Fibroblast of skin of left quadriceps (primary cell): ENCODE measurements around the gene PLOD1.
"Not testable (repeated sequence)": the region's sequence is repeated elsewhere in the genome, so short reads cannot be mapped to it uniquely, and the experiment has no call there.

Experiments
- DNase-seq, 2 experiments: peaks; one replicate each; pipeline ENCODE4 v3.0.0-alpha.2; 2013; ENCODE audit warnings: low read depth in 2 of 2

Gene PLOD1

DNA sequence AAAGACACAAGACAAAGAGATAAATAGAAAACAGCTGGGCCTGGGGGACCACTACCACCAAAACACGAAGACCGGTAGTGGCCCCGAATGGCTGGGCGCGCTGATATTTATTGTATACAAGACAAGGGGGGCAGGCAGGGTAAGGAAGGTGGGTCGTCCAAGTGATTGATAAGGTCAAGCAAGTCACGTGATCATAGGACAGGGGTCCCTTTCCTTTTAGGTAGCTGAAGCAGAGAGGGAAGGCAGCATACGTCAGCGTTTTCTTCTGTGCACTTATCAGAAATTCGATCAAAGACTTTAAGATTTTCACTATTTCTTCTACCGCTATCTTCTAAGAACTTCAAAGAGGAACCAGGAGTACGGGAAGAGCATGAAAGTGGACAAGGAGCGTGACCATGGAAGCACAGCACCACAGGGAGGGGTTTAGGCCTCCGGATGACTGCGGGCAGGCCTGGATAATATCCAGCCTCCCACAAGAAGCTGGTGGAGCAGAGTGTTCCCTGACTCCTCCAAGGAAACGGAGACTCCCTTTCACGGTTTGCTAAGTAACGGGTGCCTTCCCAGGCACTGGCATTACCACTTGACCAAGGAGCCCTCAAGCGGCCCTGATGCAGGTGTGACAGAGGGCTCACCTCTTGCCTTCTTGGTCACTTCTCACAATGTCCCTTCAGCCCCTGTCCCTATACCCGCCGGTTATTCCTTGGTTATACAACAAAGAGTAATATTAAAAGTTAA lies 21.9 kb upstream of the PLOD1 start:
- not testable (repeated sequence) for DNase-seq

- DNase-seq = no peak
Measured at GRCh38 chr1:11913291-11913690, 21.2 kb upstream of the PLOD1 start.

- no peak for DNase-seq
Measured at GRCh38 chr1:11914024-11914423, 20.5 kb upstream of the PLOD1 start.

- DNase-seq = no peak
Measured at GRCh38 chr1:11918799-11919519, 15.6 kb upstream of the PLOD1 start.

GRCh38 chr1:11919621-11920020 lies 14.9 kb upstream of the PLOD1 start:
- DNase-seq = no peak

GRCh38 chr1:11920239-11920903 lies 14.1 kb upstream of the PLOD1 start:
- no peak for DNase-seq

- DNase-seq = no peak
Measured at GRCh38 chr1:11921022-11921421, 13.5 kb upstream of the PLOD1 start.

DNA sequence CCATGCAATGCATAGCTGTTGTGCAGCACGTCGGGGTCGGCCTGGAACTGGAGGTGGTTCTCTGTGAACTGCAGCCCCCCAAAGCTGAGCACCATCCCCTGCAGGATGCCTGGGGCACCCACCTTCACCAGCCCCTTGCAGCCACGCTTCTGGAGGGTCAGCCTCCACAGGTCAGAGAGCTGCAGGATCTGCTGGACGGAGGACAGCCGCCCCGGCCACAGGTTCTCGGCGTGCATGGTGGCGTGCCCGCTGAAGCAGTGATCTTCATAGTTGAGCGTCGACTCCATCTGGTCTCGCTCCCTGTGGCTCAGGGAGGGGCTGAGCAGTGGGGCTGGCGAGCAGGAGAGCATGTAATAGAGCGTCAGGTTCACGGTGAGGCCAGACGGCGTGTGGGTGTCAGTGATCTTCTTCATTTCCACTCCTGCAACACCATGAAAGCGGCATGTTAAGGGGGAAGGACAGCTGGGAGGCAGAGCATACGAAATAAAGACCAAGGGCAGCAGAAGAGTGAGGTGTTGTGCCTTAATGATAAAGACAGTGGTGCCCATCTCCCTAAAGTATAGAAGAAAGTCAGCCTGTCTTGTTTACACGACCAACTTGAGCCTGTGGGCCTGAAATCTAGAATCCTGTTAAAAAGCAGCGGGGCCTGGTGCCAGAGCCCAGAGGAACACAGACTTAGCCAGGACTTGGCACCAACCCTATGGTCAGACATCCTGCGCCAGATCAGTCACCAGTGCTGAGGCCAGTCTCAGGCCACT lies 11.3 kb upstream of the PLOD1 start:
- DNase-seq = no peak

- no peak for DNase-seq
Measured at GRCh38 chr1:11923827-11924113, 10.7 kb upstream of the PLOD1 start.

DNA sequence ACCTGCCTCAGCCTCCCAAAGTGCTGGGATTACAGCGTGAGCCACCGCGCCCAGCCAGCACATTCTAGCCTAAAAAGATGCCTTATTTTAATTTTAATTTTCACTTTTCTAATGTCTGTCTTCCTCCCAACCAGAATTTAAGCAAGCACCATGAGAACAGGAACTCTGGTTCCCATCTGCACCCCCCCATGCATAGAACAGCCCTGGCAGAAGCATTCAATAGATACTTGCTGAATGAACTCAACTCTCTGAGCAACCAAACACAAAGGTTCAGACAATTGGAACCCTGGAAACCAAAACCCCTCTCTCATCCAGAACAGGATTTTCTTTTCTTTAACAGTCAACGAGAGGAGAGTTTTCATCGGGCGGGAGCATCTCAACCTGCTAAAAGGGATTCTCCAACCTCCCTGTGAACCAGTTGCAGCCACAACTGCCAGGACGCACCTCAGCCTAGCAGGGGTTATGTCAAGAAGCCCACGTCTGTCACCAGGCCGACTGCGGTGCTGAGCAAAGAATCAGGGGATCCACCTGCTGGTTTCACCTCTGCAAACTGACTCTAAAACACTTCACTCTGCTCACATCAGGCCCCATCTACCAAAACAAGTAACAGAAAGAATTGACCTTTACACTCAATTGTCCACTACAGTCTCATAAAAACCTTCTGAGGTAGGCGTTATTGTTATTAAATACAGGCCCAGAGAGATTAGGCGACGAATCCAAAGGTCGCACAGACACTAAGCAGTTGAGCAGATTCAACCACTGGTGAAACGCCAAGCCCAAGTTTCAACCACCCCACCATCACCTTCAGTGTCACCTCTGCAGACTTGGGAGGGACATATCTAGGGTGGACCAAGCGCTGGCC lies 10.0 kb upstream of the PLOD1 start:
- no peak for DNase-seq

DNA sequence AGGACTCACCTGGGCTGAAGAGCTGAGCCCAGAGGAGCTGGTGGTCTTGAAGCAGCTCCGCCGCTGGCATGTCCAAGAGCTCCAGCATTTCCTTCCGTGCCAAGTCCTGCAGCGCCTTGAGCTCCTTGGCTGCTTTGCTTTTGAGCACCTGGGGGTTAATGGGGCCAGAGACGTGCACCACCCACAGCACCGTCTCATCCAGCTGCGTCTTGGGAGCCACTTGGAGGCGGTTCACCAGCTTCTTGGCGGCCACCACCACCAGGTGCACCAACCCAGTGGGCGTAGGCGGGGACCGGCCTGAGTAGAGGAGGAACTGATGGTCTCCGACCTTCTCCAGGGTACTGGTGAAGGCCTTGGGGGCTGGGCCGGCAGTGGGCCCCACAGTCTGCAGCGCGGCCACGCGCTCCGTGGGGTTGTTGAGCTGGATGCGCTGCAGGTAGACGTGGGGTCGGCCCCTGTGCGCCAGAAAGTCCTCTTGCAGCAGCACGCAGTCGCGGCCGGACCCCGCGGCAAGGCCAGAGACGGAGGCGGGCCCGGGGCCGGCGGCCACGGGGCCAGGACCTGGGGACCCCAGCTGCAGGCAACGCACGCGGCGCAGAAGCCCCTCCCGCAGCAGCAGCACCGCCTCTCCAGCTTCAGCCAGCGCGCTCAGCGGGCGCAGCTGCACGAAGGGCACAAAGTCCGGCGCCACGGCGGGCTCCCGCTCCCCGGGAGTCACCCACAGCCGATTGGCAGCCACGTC lies 9.2 kb upstream of the PLOD1 start:
- not testable (repeated sequence) for DNase-seq

GRCh38 chr1:11925938-11926292 lies 8.6 kb upstream of the PLOD1 start:
- DNase-seq = no peak

DNA sequence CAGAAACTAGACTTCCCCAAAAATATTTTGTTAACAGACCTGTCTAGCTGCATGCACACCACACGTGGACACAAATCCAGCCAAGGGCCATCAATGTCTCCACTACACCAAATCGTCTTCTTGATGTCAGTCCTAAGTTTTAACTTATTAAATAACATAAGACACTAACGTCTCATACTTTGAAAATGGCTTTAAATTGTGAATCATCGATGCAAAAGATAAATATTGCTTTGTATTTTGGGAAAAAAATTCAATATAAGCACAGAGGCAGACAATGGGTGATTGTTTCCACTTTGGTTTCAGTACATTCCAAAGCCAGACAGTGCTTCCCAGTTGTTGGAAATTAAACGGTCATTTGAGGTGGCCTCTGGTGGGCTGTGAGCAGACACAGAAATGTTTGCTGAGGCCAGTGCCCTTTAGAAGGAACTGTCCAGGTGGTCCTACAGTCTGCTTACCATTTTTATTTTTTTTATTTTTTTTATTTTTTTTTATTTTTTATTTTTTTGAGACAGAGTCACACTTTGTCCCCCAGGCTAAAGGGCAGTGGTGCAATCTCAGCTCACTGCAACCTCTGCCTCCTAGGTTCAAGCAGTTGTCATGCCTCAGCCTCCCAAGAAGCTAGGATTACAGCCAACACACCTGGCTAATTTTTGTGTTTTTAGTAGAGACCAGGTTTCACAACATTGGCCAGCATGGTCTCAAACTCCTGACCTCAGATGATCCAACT lies 6.5 kb upstream of the PLOD1 start:
- DNase-seq = no peak

GRCh38 chr1:11929849-11930248 lies 4.7 kb upstream of the PLOD1 start:
- peak; percentile 69 to 75 for DNase-seq

GRCh38 chr1:11930571-11931445 lies 3.7 kb upstream of the PLOD1 start:
- DNase-seq = peak; percentile 65 to 68

DNA sequence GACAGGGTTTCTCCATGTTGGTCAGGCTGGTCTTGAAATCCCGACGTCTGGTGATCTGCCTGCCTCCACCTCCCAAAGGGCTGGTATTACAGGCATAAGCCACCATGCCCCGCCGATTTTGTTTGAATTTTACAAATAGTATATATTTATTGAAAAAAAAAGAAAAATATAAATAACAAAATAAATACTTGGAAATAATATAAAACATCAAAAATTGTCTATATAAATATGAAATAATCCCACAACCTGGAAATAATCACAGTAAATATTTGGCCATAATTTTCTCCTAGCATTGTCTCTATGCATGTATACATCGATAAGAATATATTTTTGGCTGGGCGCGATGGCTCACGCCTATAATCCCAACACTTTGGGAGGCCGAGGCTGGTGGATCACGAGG lies 2.7 kb upstream of the PLOD1 start:
- DNase-seq = no peak

- no peak for DNase-seq
Measured at GRCh38 chr1:11935057-11935412, 518 bp downstream of the PLOD1 start.

DNA sequence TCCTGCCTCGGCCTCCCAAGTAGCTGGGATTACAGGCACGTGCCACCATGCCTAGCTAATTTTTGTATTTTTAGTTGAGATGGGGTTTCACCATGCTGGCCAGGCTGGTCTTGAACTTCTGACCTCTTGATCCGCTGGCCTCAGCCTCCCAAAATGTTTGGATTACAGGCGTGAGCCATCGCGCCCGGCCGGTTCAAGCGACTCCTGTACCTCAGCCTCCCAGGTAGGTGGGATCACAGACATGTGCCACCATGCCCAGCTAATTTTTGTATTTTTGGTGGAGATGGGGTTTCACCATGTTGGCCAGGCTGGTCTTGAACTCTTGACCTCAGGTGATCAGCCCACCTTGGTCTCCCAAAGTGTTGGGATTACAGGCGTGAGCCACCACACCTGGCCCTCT lies 1.2 kb downstream of the PLOD1 start:
- not testable (repeated sequence) for DNase-seq
